Ishikawa (cell line): ENCODE measurements around the gene EDIL3.

Experiments used
- CEBPB ChIP-seq: IDR thresholded peaks from 2 replicates; pipeline ENCODE4 v1.6.1; 2012
- CREB1 ChIP-seq: IDR thresholded peaks from 2 replicates; pipeline ENCODE4 v1.6.1; 2012; ENCODE audit warnings: low read depth
- EGR1 ChIP-seq: IDR thresholded peaks from 2 replicates; pipeline ENCODE4 v1.6.1; 2012
- EP300 ChIP-seq: IDR thresholded peaks from 2 replicates; pipeline ENCODE4 v1.6.1; 2012; ENCODE audit warnings: borderline replicate concordance
- FOXM1 ChIP-seq: IDR thresholded peaks from 2 replicates; pipeline ENCODE4 v1.6.1; 2012; ENCODE audit warnings: low read depth, borderline replicate concordance
- MAX ChIP-seq: IDR thresholded peaks from 2 replicates; pipeline ENCODE4 v1.6.1; 2012
- NFIC ChIP-seq: IDR thresholded peaks from 2 replicates; pipeline ENCODE4 v1.6.1; 2012
- RAD21 ChIP-seq: IDR thresholded peaks from 2 replicates; pipeline ENCODE4 v1.6.1; 2012; ENCODE audit warnings: low read depth
- REST ChIP-seq: IDR thresholded peaks from 2 replicates; pipeline ENCODE4 v1.6.1; 2012; ENCODE audit warnings: low read depth, mild to moderate bottlenecking
- TAF1 ChIP-seq: IDR thresholded peaks from 2 replicates; pipeline ENCODE4 v1.6.1; 2012; ENCODE audit warnings: low read depth, mild to moderate bottlenecking
- TCF12 ChIP-seq: IDR thresholded peaks from 2 replicates; pipeline ENCODE4 v1.6.1; 2012; ENCODE audit warnings: low read depth
- TEAD4 ChIP-seq: IDR thresholded peaks from 2 replicates; pipeline ENCODE4 v1.6.1; 2012
- USF1 ChIP-seq: IDR thresholded peaks from 2 replicates; pipeline ENCODE4 v1.6.1; 2012
- YY1 ChIP-seq: IDR thresholded peaks from 2 replicates; pipeline ENCODE4 v1.6.1; 2012; ENCODE audit warnings: low read depth
- ZBTB7A ChIP-seq: IDR thresholded peaks from 2 replicates; pipeline ENCODE4 v1.6.1; 2012; ENCODE audit warnings: low read depth

The EDIL3 gene

GRCh38 chr5:83917261-83917908 is 467.3 kb downstream of the EDIL3 start:
- TF ChIP-seq EP300 (no peak), CEBPB (no peak), NFIC (no peak), FOXM1 (no peak), EGR1 (no peak), ZBTB7A (no peak), TEAD4 (no peak), RAD21 (no peak)

GRCh38 chr5:83914662-83915418 is 469.8 kb downstream of the EDIL3 start:
- TF ChIP-seq CREB1 (no peak), MAX (no peak), REST (no peak), FOXM1 (no peak), RAD21 (no peak), EGR1 (no peak), YY1 (no peak), USF1 (no peak), TCF12 (no peak), TAF1 (no peak), NFIC (no peak), ZBTB7A (no peak), TEAD4 (no peak)

GRCh38 chr5:83914199-83914598 is 470.5 kb downstream of the EDIL3 start:
- TF ChIP-seq EP300 (no peak), USF1 (no peak), ZBTB7A (no peak), TCF12 (no peak), FOXM1 (no peak), CREB1 (no peak), YY1 (no peak)

- no peak for TF ChIP-seq TEAD4
- no peak for TF ChIP-seq EP300
- TF ChIP-seq MAX: no peak
- no peak for TF ChIP-seq CREB1
- TF ChIP-seq EGR1: no peak
- no peak for TF ChIP-seq CEBPB
These were observed 471.1 kb downstream of the EDIL3 start for GRCh38 chr5:83913593-83913992.

- no peak for TF ChIP-seq TCF12
- no peak for TF ChIP-seq REST
- TF ChIP-seq MAX: no peak
- TF ChIP-seq ZBTB7A: no peak
- no peak for TF ChIP-seq RAD21
- no peak for TF ChIP-seq FOXM1
- no peak for TF ChIP-seq USF1
- no peak for TF ChIP-seq EGR1
- no peak for TF ChIP-seq CEBPB
- no peak for TF ChIP-seq YY1
- no peak for TF ChIP-seq TAF1
- no peak for TF ChIP-seq CREB1
- no peak for TF ChIP-seq TEAD4
- no peak for TF ChIP-seq NFIC
- no peak for TF ChIP-seq EP300
These were observed 473.2 kb downstream of the EDIL3 start for GRCh38 chr5:83911367-83911919.
